ENCODE results near the gene STARD13.

Gene STARD13

GRCh38 chr13:33235564-33235963 is 50.0 kb downstream of the STARD13 start:
- intact Hi-C loops (cut with DNase I) = loop anchor here (10.0 kb wide), 1 partner anchor 489 kb away; no protein-coding TSS in a partner anchor
- no peak for DNase-seq

GRCh38 chr13:33235078-33235477 is 50.5 kb downstream of the STARD13 start:
- intact Hi-C loops (cut with DNase I) = loop anchor here (10.0 kb wide), 1 partner anchor 490 kb away; no protein-coding TSS in a partner anchor

GRCh38 chr13:33233547-33233946 is 52.0 kb downstream of the STARD13 start:
- intact Hi-C loops (cut with DNase I) = loop anchor here (10.0 kb wide), 1 partner anchor 491 kb away; no protein-coding TSS in a partner anchor
- no peak for DNase-seq

More at GRCh38 chr13:33235078-33235477, 50.5 kb downstream of the STARD13 start:
- DNase-seq = no peak

- no peak for DNase-seq
- intact Hi-C loops (cut with DNase I) = loop anchor here (10.0 kb wide), 1 partner anchor 492 kb away; no protein-coding TSS in a partner anchor
These were observed 52.7 kb downstream of the STARD13 start for GRCh38 chr13:33232883-33233282.

GRCh38 chr13:33231339-33231738 is 54.2 kb downstream of the STARD13 start:
- intact Hi-C loops (cut with DNase I) = loop anchor here (10.0 kb wide), 1 partner anchor 493 kb away; no protein-coding TSS in a partner anchor

GRCh38 chr13:33230178-33230881 is 55.2 kb downstream of the STARD13 start:
- DNase-seq = no peak
- intact Hi-C loops (cut with DNase I) = loop anchor here (10.0 kb wide), 1 partner anchor 494 kb away; no protein-coding TSS in a partner anchor

More at GRCh38 chr13:33231339-33231738, 54.2 kb downstream of the STARD13 start:
- DNase-seq = no peak

- DNase-seq = peak in 38 of 42 donors; percentile 8 to 76 (median 48)
- intact Hi-C loops (cut with DNase I) = loop anchor here (5.0 to 10.0 kb wide), 3 partner anchors 33 to 495 kb away; no protein-coding TSS in a partner anchor
These were observed 55.9 kb downstream of the STARD13 start for GRCh38 chr13:33229446-33230177.

GRCh38 chr13:33228648-33229445 is 56.7 kb downstream of the STARD13 start:
- DNase-seq = peak in 8 of 42 donors; percentile 30 to 69 (median 48)
- intact Hi-C loops (cut with DNase I) = loop anchor here (5.0 kb wide), 2 partner anchors 33 to 83 kb away; no protein-coding TSS in a partner anchor

- DNase-seq = no peak
- intact Hi-C loops (cut with DNase I) = loop anchor here (5.0 kb wide), 2 partner anchors 34 to 84 kb away; no protein-coding TSS in a partner anchor
These were observed 57.5 kb downstream of the STARD13 start for GRCh38 chr13:33227927-33228647.

- intact Hi-C loops (cut with DNase I) = loop anchor here (5.0 kb wide), 2 partner anchors 38 to 88 kb away; no protein-coding TSS in a partner anchor
- DNase-seq = no peak
These were observed 60.9 kb downstream of the STARD13 start for GRCh38 chr13:33224686-33225085.

GRCh38 chr13:33224191-33224590 is 61.4 kb downstream of the STARD13 start:
- no peak for DNase-seq
- intact Hi-C loops (cut with DNase I) = no loop called here

- intact Hi-C loops (cut with DNase I) = no loop called here
- DNase-seq = no peak
These were observed 65.6 kb downstream of the STARD13 start for GRCh38 chr13:33219926-33220325.

- intact Hi-C loops (cut with DNase I) = no loop called here
These were observed 67.1 kb downstream of the STARD13 start for GRCh38 chr13:33218426-33218825.

GRCh38 chr13:33218020-33218419 is 67.5 kb downstream of the STARD13 start:
- intact Hi-C loops (cut with DNase I) = no loop called here
- no peak for DNase-seq

More at GRCh38 chr13:33218426-33218825, 67.1 kb downstream of the STARD13 start:
- no peak for DNase-seq

GRCh38 chr13:33217256-33217655 is 68.3 kb downstream of the STARD13 start:
- DNase-seq = no peak
- intact Hi-C loops (cut with DNase I) = no loop called here

- DNase-seq = peak in 21 of 42 donors; percentile 23 to 74 (median 46)
- intact Hi-C loops (cut with DNase I) = no loop called here
These were observed 71.8 kb downstream of the STARD13 start for GRCh38 chr13:33213797-33214196.

- intact Hi-C loops (cut with DNase I) = no loop called here
- no peak for DNase-seq
These were observed 72.4 kb downstream of the STARD13 start for GRCh38 chr13:33213024-33213768.

Data from head of caudate nucleus (tissue), 42 donors.